H1 (cell line): ENCODE data around the gene C20orf141.

Experiments
- CEBPB ChIP-seq: IDR thresholded peaks from 2 replicates; pipeline ENCODE4 v1.6.1; 2012; ENCODE audit warnings: low read depth, low read length
- CTCF ChIP-seq, 3 experiments: IDR thresholded peaks; 1 replicate in 2 of 3; 2 replicates in 1 of 3; pipeline versions ENCODE4 v1.5.1 to v1.6.1; 2011; ENCODE audit warnings: low read length in 3 of 3, mild to moderate bottlenecking in 3 of 3, inconsistent platforms in 2 of 3, low read depth in 1 of 3, moderate library complexity in 1 of 3; ENCODE audit not compliant: insufficient read depth in 1 of 3; ENCODE audit errors: control extremely low read depth in 1 of 3
- EGR1 ChIP-seq: IDR thresholded peaks from 2 replicates; pipeline ENCODE4 v1.6.1; 2011; ENCODE audit warnings: low read depth, low read length, borderline replicate concordance
- EP300 ChIP-seq, 2 experiments: IDR thresholded peaks; 1 replicate in 1 of 2; 2 replicates in 1 of 2; pipeline ENCODE4 v1.6.1; 2011 to 2012; ENCODE audit warnings: low read depth in 2 of 2, low read length in 2 of 2, mild to moderate bottlenecking in 2 of 2, borderline replicate concordance in 1 of 2, inconsistent platforms in 1 of 2, moderate library complexity in 1 of 2
- EZH2 ChIP-seq: fragments of 200-600 bp; sonication (generic); IDR thresholded peaks from 2 replicates; pipeline ENCODE4 v1.7.1; 2012; ENCODE audit warnings: low read depth, mild to moderate bottlenecking, moderate library complexity, low read length, inconsistent platforms; ENCODE audit not compliant: severe bottlenecking
- GABPA ChIP-seq: IDR thresholded peaks from 2 replicates; pipeline ENCODE4 v1.6.1; 2011; ENCODE audit warnings: mild to moderate bottlenecking, low read length, moderate library complexity, borderline replicate concordance; ENCODE audit not compliant: insufficient read depth
- MAX ChIP-seq: IDR thresholded peaks from 2 replicates; pipeline ENCODE4 v1.6.1; 2012; ENCODE audit warnings: inconsistent platforms
- POLR2A ChIP-seq, 2 experiments: IDR thresholded peaks; 1 replicate in 1 of 2; 2 replicates in 1 of 2; pipeline ENCODE4 v1.6.1; 2011; ENCODE audit warnings: low read depth in 2 of 2, low read length in 2 of 2, mild to moderate bottlenecking in 2 of 2; ENCODE audit errors: control extremely low read depth in 1 of 2
- POLR2AphosphoS5 ChIP-seq: IDR thresholded peaks from 2 replicates; pipeline ENCODE4 v1.6.1; 2011; ENCODE audit warnings: low read depth, low read length
- SP1 ChIP-seq: IDR thresholded peaks from 2 replicates; pipeline ENCODE4 v1.6.1; 2011; ENCODE audit warnings: low read depth, low read length
- USF2 ChIP-seq: IDR thresholded peaks from 2 replicates; pipeline ENCODE4 v1.6.1; 2011; ENCODE audit warnings: low read length, improper control_type of control experiment

- TF ChIP-seq CTCF (IDR thresholded peaks at IDR 0.05; ENCODE audit: control extremely low read depth in 1 of 3, insufficient read depth in 1 of 3, low read depth in 1 of 3, low read length in 3 of 3), result no peak
- no peak for TF ChIP-seq EGR1
- TF ChIP-seq POLR2A (IDR thresholded peaks at IDR 0.05; ENCODE audit: control extremely low read depth in 1 of 2, low read depth in 2 of 2, low read length in 2 of 2), result no peak
- no peak for TF ChIP-seq SP1
- no peak for TF ChIP-seq USF2
- TF ChIP-seq EZH2, result no peak
- TF ChIP-seq EP300 (IDR thresholded peaks at IDR 0.05; ENCODE audit: borderline replicate concordance in 1 of 2, low read depth in 2 of 2, low read length in 2 of 2), result no peak
- no peak for TF ChIP-seq CEBPB
- TF ChIP-seq MAX, result no peak
- no peak for TF ChIP-seq POLR2AphosphoS5
- TF ChIP-seq GABPA, result no peak
Observed at GRCh38 chr20:2826655-2827054, 11.9 kb downstream of the C20orf141 start.
